ENCODE measurements around the gene BCAS3.

The BCAS3 gene

GRCh38 chr17:61081959-61082358 is 404.3 kb downstream of the BCAS3 start:
- no peak for DNase-seq

GRCh38 chr17:61084260-61084659 is 406.6 kb downstream of the BCAS3 start:
- no peak for DNase-seq

- DNase-seq = no peak
These were observed 409.4 kb downstream of the BCAS3 start for GRCh38 chr17:61087024-61087423.

- DNase-seq = no peak
These were observed 410.9 kb downstream of the BCAS3 start for GRCh38 chr17:61088556-61088955.

- DNase-seq = no peak
These were observed 413.4 kb downstream of the BCAS3 start for GRCh38 chr17:61091096-61091495.

- DNase-seq = no peak
These were observed 420.1 kb downstream of the BCAS3 start for GRCh38 chr17:61097781-61098180.

GRCh38 chr17:61106354-61106753 is 428.7 kb downstream of the BCAS3 start:
- DNase-seq = no peak

- DNase-seq = no peak
These were observed 438.9 kb downstream of the BCAS3 start for GRCh38 chr17:61116577-61116976.

GRCh38 chr17:61117983-61118382 is 440.3 kb downstream of the BCAS3 start:
- DNase-seq = no peak

GRCh38 chr17:61118871-61119270 is 441.2 kb downstream of the BCAS3 start:
- no peak for DNase-seq

GRCh38 chr17:61122326-61122913 is 444.8 kb downstream of the BCAS3 start:
- no peak for DNase-seq

- DNase-seq = no peak
These were observed 446.9 kb downstream of the BCAS3 start for GRCh38 chr17:61124562-61124961.

- no peak for DNase-seq
These were observed 449.0 kb downstream of the BCAS3 start for GRCh38 chr17:61126473-61127249.

- DNase-seq = no peak
These were observed 450.3 kb downstream of the BCAS3 start for GRCh38 chr17:61127960-61128359.

GRCh38 chr17:61128661-61129115 is 451.0 kb downstream of the BCAS3 start:
- no peak for DNase-seq

- DNase-seq = no peak
These were observed 451.9 kb downstream of the BCAS3 start for GRCh38 chr17:61129267-61130254.

GRCh38 chr17:61130330-61130729 is 452.7 kb downstream of the BCAS3 start:
- no peak for DNase-seq

- no peak for DNase-seq
These were observed 453.9 kb downstream of the BCAS3 start for GRCh38 chr17:61131585-61131984.

GRCh38 chr17:61132524-61132923 is 454.9 kb downstream of the BCAS3 start:
- DNase-seq = no peak

GRCh38 chr17:61133853-61134252 is 456.2 kb downstream of the BCAS3 start:
- no peak for DNase-seq

- DNase-seq = no peak
These were observed 457.0 kb downstream of the BCAS3 start for GRCh38 chr17:61134551-61135235.

- DNase-seq = no peak
These were observed 458.1 kb downstream of the BCAS3 start for GRCh38 chr17:61135782-61136181.

- no peak for DNase-seq
These were observed 458.6 kb downstream of the BCAS3 start for GRCh38 chr17:61136296-61136695.
